CD4-positive, alpha-beta memory T cell (primary cell): ENCODE measurements around the gene ZNF687. TPM values are rescaled to one million over a fixed set of nuclear protein-coding genes. Genes with fewer than 3 reads are reported as not detected.
A peak's percentile ranks its signal among the peaks of the same experiment; 100 is the strongest.

Experiments used
- CTCF ChIA-PET: fragments of 350-600 bp; sonication (Branson Sonifier 250); formaldehyde crosslinking; loops from one replicate; lab custom pipeline; 2021; ENCODE audit warnings: inconsistent platforms; ENCODE audit not compliant: partially characterized antibody; lab: Charles Lee
- POLR2A ChIA-PET: fragments of 350-600 bp; sonication (Branson Sonifier 250); formaldehyde crosslinking; loops from one replicate; lab custom pipeline; 2021; ENCODE audit not compliant: partially characterized antibody; lab: Charles Lee
- DNase-seq, 5 donors: peaks; one replicate each; pipeline versions ENCODE4 v3.0.0 to v3.0.0-alpha.2; 2020 to 2022; ENCODE audit warnings: mixed read lengths in 1 of 5
- H3K27ac ChIP-seq: one replicate; pipeline ENCODE4 v1.7.0; 2013; ENCODE audit warnings: low read depth, low read length
- H3K27me3 ChIP-seq: 2 replicates; pipeline ENCODE4 v1.7.0; 2013; ENCODE audit warnings: mild to moderate bottlenecking, low read length, moderate library complexity; ENCODE audit not compliant: insufficient read depth
- H3K36me3 ChIP-seq: 2 replicates; pipeline ENCODE4 v1.7.0; 2013; ENCODE audit warnings: mild to moderate bottlenecking, low read length, moderate library complexity; ENCODE audit not compliant: insufficient read depth
- H3K4me1 ChIP-seq: 2 replicates; pipeline ENCODE4 v1.7.0; 2013; ENCODE audit warnings: mild to moderate bottlenecking, low read length, moderate library complexity; ENCODE audit not compliant: insufficient read depth
- H3K4me3 ChIP-seq, 2 donors: one replicate each; pipeline ENCODE4 v1.7.0; 2013; ENCODE audit warnings: low read length in 2 of 2, mild to moderate bottlenecking in 1 of 2
- H3K9me3 ChIP-seq, 2 donors: one replicate each; pipeline ENCODE4 v1.7.0; 2013; ENCODE audit warnings: low read length in 2 of 2, control low read depth in 1 of 2; ENCODE audit not compliant: control insufficient read depth in 1 of 2
- H3K27ac Mint-ChIP-seq, 7 donors: one replicate each; pipeline ENCODE4 v1.8.0; 2020 to 2021; ENCODE audit warnings: mixed read lengths in 7 of 7, mild to moderate bottlenecking in 6 of 7, inconsistent platforms in 3 of 7, moderate library complexity in 3 of 7
- H3K27me3 Mint-ChIP-seq, 2 donors: one replicate each; pipeline ENCODE4 v1.8.0; 2020 to 2021; ENCODE audit warnings: mixed read lengths in 2 of 2
- H3K36me3 Mint-ChIP-seq, 2 donors: one replicate each; pipeline ENCODE4 v1.8.0; 2020 to 2021; ENCODE audit warnings: mixed read lengths in 2 of 2, inconsistent platforms in 1 of 2, mild to moderate bottlenecking in 1 of 2
- H3K4me1 Mint-ChIP-seq, 4 donors: one replicate each; pipeline ENCODE4 v1.8.0; 2020 to 2021; ENCODE audit warnings: mixed read lengths in 4 of 4, mild to moderate bottlenecking in 1 of 4
- H3K4me3 Mint-ChIP-seq, 8 donors: one replicate each; pipeline ENCODE4 v1.8.0; 2020 to 2021; ENCODE audit warnings: mixed read lengths in 8 of 8, mild to moderate bottlenecking in 7 of 8, moderate library complexity in 6 of 8, inconsistent platforms in 3 of 8
- H3K9me3 Mint-ChIP-seq, 8 donors: one replicate each; pipeline ENCODE4 v1.8.0; 2020 to 2021; ENCODE audit warnings: mixed read lengths in 8 of 8, mild to moderate bottlenecking in 5 of 8, inconsistent platforms in 3 of 8, moderate library complexity in 1 of 8
- intact Hi-C: fragments of 100-400 bp; cut with micrococcal nuclease; formaldehyde crosslinking; loops from one replicate; pipeline ENCODE4 v1.15.1; 2023
- polyA plus RNA-seq, 2 donors: library from polyadenylated mRNA; unstranded; fragments of 300-500 nt; fragmentation: Illumina TruSeq; gene quantifications; one replicate each; pipeline ENCODE4 v1.2.3, GENCODE V29; 2021
- total RNA-seq, 2 experiments: library from RNA; stranded (reverse); gene quantifications; one replicate each; pipeline ENCODE4 v1.2.3, GENCODE V29; 2021

Gene ZNF687
- total and polyA plus RNA-seq, 4 experiments from 2014 or later: 0.36 to 39.3 (median 20.2) TPM

DNA sequence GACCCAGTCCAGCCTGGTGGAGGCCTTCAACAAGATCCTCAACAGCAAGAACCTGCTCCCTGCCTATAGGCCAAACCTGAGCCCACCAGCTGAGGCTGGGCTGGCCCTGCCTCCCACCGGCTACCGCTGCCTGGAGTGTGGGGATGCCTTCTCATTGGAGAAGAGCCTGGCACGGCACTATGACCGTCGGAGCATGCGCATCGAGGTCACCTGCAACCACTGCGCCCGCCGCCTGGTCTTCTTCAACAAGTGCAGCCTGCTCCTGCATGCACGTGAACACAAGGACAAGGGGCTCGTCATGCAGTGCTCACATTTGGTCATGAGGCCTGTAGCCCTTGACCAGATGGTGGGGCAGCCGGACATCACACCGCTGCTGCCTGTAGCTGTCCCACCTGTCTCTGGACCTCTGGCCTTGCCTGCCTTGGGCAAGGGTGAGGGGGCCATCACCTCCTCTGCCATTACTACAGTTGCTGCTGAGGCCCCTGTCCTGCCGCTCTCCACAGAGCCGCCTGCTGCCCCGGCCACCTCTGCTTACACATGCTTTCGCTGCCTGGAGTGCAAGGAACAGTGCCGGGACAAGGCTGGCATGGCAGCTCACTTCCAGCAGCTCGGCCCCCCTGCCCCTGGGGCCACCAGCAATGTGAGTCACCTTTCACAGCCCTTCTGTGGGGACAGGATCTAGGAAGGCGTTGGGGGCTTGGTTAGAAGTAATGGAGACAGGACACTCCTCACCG, 5.8 kb downstream of the ZNF687 start:
- peaks cover 15 to 39% (median 31%) of the 10 kb centered on the region in 4 donors for H3K4me1 Mint-ChIP-seq
- ChIA-PET CTCF (interaction anchor here (1.8 kb wide), 1 partner anchor 13 kb away, joined by 6 read pairs; no protein-coding TSS in a partner anchor), POLR2A (no interaction called here)
- peaks cover 29 to 74% of the 10 kb centered on the region in 2 donors for H3K36me3 Mint-ChIP-seq
- H3K4me3 Mint-ChIP-seq: no peak overlapping the region
- DNase-seq: no peak
- Histone ChIP-seq H3K9me3 (no peaks in the 10 kb centered on the region), H3K4me3 (no peak overlapping the region), H3K27ac (no peak overlapping the region), H3K36me3 (peaks cover 62% of the 10 kb centered on the region), H3K4me1 (peaks cover 19% of the 10 kb centered on the region), H3K27me3 (no peaks in the 10 kb centered on the region)
- H3K27me3 Mint-ChIP-seq: no peaks in the 10 kb centered on the region
- H3K9me3 Mint-ChIP-seq: peaks cover 0 to 1% (median 0%) of the 10 kb centered on the region in 8 donors
- H3K27ac Mint-ChIP-seq: peak overlapping the region in 1 of 7 donors; percentile 70
- intact Hi-C loops: no loop called here

GRCh38 chr1:151288502-151288901, 6.4 kb downstream of the ZNF687 start:
- Histone ChIP-seq H3K4me1 (peaks cover 13% of the 10 kb centered on the region), H3K4me3 (no peak overlapping the region), H3K9me3 (no peaks in the 10 kb centered on the region), H3K27me3 (no peaks in the 10 kb centered on the region), H3K27ac (no peak overlapping the region), H3K36me3 (peaks cover 68% of the 10 kb centered on the region)
- no peak for DNase-seq
- ChIA-PET CTCF (interaction anchor here (1.6 kb wide), 1 partner anchor 12 kb away, joined by 5 read pairs; no protein-coding TSS in a partner anchor), POLR2A (no interaction called here)
- intact Hi-C loops: no loop called here
- Mint-ChIP-seq H3K9me3 (no peaks in the 10 kb centered on the region), H3K27ac (peak overlapping the region in 4 of 7 donors; percentile 43 to 79 (median 68)), H3K4me1 (peaks cover 12 to 33% (median 27%) of the 10 kb centered on the region in 4 donors), H3K4me3 (peak overlapping the region in 1 of 8 donors; percentile 13), H3K36me3 (peaks cover 30 to 74% of the 10 kb centered on the region in 2 donors), H3K27me3 (no peaks in the 10 kb centered on the region)

DNA sequence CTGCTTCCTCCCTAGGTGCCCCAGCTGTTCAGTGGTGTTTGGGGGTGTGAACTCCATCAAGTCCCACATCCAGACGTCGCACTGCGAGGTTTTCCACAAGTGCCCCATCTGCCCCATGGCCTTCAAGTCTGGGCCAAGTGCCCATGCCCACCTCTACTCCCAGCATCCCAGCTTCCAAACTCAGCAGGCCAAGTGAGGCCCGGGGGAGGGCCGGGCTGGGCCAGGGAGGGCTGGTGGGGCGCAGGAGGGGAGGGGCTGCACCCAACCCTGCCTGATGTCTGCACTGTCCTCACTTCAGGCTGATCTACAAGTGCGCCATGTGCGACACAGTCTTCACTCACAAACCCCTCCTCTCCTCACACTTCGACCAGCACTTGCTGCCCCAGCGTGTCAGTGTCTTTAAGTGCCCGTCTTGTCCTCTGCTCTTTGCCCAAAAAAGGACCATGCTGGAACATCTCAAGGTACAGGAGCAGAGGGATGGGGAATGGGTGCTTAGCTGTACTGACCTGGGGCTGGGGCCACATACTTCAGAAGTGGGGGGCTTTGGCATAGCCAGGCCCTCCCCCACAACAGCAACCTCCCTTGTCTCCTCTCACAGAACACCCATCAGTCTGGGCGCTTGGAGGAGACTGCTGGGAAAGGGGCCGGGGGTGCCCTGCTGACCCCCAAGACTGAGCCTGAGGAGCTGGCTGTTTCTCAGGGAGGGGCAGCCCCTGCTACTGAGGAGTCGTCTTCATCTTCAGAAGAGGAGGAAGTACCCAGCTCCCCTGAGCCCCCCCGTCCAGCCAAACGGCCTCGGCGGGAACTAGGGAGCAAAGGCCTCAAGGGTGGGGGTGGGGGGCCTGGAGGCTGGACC, 7.2 kb downstream of the ZNF687 start:
- POLR2A ChIA-PET: interaction anchor here (0.6 kb wide), 1 partner anchor 8 kb away, joined by 3 read pairs; the partner anchor contains the start of gene ZNF687
- peaks cover 5% of the 10 kb centered on the region for H3K4me1 ChIP-seq
- H3K4me1 Mint-ChIP-seq: peaks cover 5 to 25% (median 19%) of the 10 kb centered on the region in 4 donors

GRCh38 chr1:151289991-151290708, 8.1 kb downstream of the ZNF687 start:
- no peaks in the 10 kb centered on the region for H3K9me3 ChIP-seq
- intact Hi-C loops: no loop called here
- no peak overlapping the region for H3K27ac ChIP-seq
- H3K36me3 Mint-ChIP-seq: peaks cover 42 to 79% of the 10 kb centered on the region in 2 donors
- POLR2A ChIA-PET: no interaction called here
- CTCF ChIA-PET: interaction anchor here (1.6 kb wide), 1 partner anchor 11 kb away, joined by 5 read pairs; no protein-coding TSS in a partner anchor
- no peak overlapping the region for H3K4me3 Mint-ChIP-seq
- peaks cover 80% of the 10 kb centered on the region for H3K36me3 ChIP-seq
- no peaks in the 10 kb centered on the region for H3K4me1 ChIP-seq
- no peak for DNase-seq
- H3K27me3 Mint-ChIP-seq: no peaks in the 10 kb centered on the region
- peaks cover 2 to 17% (median 13%) of the 10 kb centered on the region in 4 donors for H3K4me1 Mint-ChIP-seq
- no peak overlapping the region for H3K4me3 ChIP-seq
- peaks cover 0 to 2% (median 0%) of the 10 kb centered on the region in 8 donors for H3K9me3 Mint-ChIP-seq
- H3K27me3 ChIP-seq: no peaks in the 10 kb centered on the region
- H3K27ac Mint-ChIP-seq: peak overlapping the region in 2 of 7 donors; percentile 6 to 85

More for the DNA sequence above, 7.2 kb downstream of the ZNF687 start:
- Histone ChIP-seq H3K27me3 (no peaks in the 10 kb centered on the region), H3K4me3 (no peak overlapping the region), H3K27ac (no peak overlapping the region), H3K9me3 (no peaks in the 10 kb centered on the region), H3K36me3 (peaks cover 76% of the 10 kb centered on the region)
- Mint-ChIP-seq H3K9me3 (peaks cover 0 to 2% (median 0%) of the 10 kb centered on the region in 8 donors), H3K36me3 (peaks cover 36 to 77% of the 10 kb centered on the region in 2 donors), H3K4me3 (no peak overlapping the region), H3K27me3 (no peaks in the 10 kb centered on the region), H3K27ac (peak overlapping the region in 5 of 7 donors; percentile 24 to 79 (median 67))
- CTCF ChIA-PET: interaction anchor here (1.6 kb wide), 1 partner anchor 12 kb away, joined by 5 read pairs; no protein-coding TSS in a partner anchor
- intact Hi-C loops: no loop called here
- no peak for DNase-seq

DNA sequence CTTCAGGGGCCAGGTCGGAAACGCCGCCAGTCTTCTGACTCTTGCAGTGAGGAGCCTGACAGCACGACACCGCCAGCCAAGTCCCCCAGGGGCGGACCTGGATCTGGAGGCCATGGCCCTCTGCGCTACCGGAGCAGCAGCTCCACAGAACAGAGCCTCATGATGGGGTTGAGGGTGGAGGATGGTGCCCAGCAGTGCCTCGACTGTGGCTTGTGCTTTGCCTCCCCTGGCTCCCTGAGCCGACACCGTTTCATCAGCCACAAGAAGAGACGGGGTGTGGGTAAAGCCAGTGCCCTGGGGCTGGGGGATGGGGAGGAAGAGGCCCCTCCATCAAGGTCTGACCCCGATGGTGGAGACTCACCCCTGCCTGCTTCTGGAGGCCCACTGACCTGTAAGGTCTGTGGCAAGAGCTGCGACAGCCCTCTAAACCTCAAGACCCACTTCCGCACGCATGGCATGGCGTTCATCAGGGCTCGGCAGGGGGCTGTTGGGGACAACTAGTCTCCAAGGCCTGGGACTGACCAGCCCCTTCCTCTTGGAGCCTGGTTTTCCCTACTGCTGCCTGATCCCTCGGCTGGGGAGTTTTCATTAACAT, 8.7 kb downstream of the ZNF687 start:
- H3K27ac Mint-ChIP-seq: peak overlapping the region in 2 of 7 donors; percentile 6 to 70
- Histone ChIP-seq H3K4me1 (no peaks in the 10 kb centered on the region), H3K9me3 (no peaks in the 10 kb centered on the region), H3K4me3 (no peak overlapping the region), H3K36me3 (peaks cover 86% of the 10 kb centered on the region), H3K27me3 (no peaks in the 10 kb centered on the region), H3K27ac (no peak overlapping the region)
- DNase-seq: no peak
- intact Hi-C loops: no loop called here
- peaks cover 0 to 2% (median 0%) of the 10 kb centered on the region in 8 donors for H3K9me3 Mint-ChIP-seq
- POLR2A ChIA-PET: no interaction called here
- CTCF ChIA-PET: no interaction called here
- no peaks in the 10 kb centered on the region for H3K27me3 Mint-ChIP-seq
- no peak overlapping the region for H3K4me3 Mint-ChIP-seq
- peaks cover 43 to 82% of the 10 kb centered on the region in 2 donors for H3K36me3 Mint-ChIP-seq
- H3K4me1 Mint-ChIP-seq: peaks cover 2 to 15% (median 11%) of the 10 kb centered on the region in 4 donors

DNA sequence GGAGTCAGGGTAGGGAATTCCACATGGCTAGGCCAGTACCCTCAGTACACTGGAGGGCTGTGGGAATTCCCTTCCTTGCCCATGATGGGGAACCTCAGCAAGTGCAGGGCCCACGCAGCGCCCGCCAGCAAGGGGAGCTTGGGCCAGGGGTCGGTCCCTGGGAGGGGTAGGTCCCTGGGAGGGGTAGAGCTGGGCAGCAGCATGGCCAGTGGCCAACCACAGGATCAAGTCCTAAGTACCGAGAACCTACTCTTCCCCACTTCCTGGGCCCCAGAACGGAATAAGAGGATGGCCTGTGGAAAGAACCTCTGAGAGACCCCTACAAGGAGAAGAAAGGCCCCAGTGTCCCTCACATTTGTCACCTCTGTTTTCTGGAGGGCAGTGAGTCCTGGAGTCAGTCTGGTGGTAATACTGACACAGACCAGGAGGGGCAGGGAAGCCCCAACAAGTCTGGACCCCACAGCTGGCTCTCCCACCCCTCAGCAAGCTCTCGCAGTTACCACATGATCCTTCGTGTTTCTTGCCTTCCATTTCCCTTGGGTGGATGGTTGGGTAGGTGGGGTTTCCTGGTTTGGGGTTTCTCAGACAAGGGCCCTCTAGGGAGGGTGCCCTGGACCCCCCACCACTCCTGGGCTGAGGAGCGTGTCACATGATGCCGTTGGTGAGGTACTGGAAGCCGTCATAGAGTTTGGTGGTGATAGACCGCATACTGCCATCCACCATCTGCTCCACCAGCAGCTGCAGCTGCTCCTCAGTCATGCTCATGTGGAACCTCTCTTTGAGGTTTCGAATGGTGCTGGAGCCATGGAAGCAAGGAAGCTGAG, 10.3 kb downstream of the ZNF687 start:
- peaks cover 81% of the 10 kb centered on the region for H3K36me3 ChIP-seq
- no peaks in the 10 kb centered on the region for H3K27me3 ChIP-seq
- intact Hi-C loops: no loop called here
- DNase-seq: no peak
- H3K27ac Mint-ChIP-seq: peak overlapping the region in 4 of 7 donors; percentile 17 to 84 (median 59)
- no peaks in the 10 kb centered on the region for H3K4me1 ChIP-seq
- no peaks in the 10 kb centered on the region for H3K9me3 ChIP-seq
- ChIA-PET POLR2A (interaction anchor here (0.9 to 4.5 kb wide), 4 partner anchors 8 to 34 kb away, joined by 3 to 43 read pairs (median 12); partner anchors contain the start of genes PI4KB and ZNF687), CTCF (interaction anchor here (0.6 to 16.1 kb wide), 3 partner anchors 12 to 48 kb away, joined by 3 to 247 read pairs (median 3); no protein-coding TSS in a partner anchor)
- H3K27me3 Mint-ChIP-seq: no peaks in the 10 kb centered on the region
- H3K4me3 Mint-ChIP-seq: no peak overlapping the region
- peaks cover 0 to 2% (median 0%) of the 10 kb centered on the region in 8 donors for H3K9me3 Mint-ChIP-seq
- H3K27ac ChIP-seq: no peak overlapping the region
- peaks cover 36 to 77% of the 10 kb centered on the region in 2 donors for H3K36me3 Mint-ChIP-seq
- H3K4me1 Mint-ChIP-seq: peaks cover 2 to 9% (median 8%) of the 10 kb centered on the region in 4 donors
- no peak overlapping the region for H3K4me3 ChIP-seq
